HG03095 (cell line): ENCODE results near the gene ALDH1A1.

ENCODE experiments used
- ATAC-seq: cut with Tn5 transposase; IDR thresholded peaks from one replicate; pipeline ENCODE4 v1.9.1; 2021; ENCODE audit warnings: moderate library complexity; ENCODE audit not compliant: unreplicated experiment

ALDH1A1 gene

GRCh38 chr9:72979405-72980100 is 26.7 kb upstream of the ALDH1A1 start:
- ATAC-seq, result no peak

GRCh38 chr9:72978744-72979143 is 25.9 kb upstream of the ALDH1A1 start:
- ATAC-seq, result no peak

GRCh38 chr9:72977670-72978069 is 24.8 kb upstream of the ALDH1A1 start:
- no peak for ATAC-seq

- ATAC-seq, result no peak
Observed at GRCh38 chr9:72974501-72974900, 21.6 kb upstream of the ALDH1A1 start.

GRCh38 chr9:72972636-72973035 is 19.8 kb upstream of the ALDH1A1 start:
- ATAC-seq, result no peak

GRCh38 chr9:72971411-72971810 is 18.6 kb upstream of the ALDH1A1 start:
- no peak for ATAC-seq

- no peak for ATAC-seq
Observed at GRCh38 chr9:72960446-72960845, 7.6 kb upstream of the ALDH1A1 start.

GRCh38 chr9:72958485-72959281 is 5.8 kb upstream of the ALDH1A1 start:
- no peak for ATAC-seq

- ATAC-seq, result no peak
Observed at GRCh38 chr9:72955571-72955970, 2.7 kb upstream of the ALDH1A1 start.

- ATAC-seq, result no peak
Observed at GRCh38 chr9:72955126-72955455, 2.2 kb upstream of the ALDH1A1 start.

GRCh38 chr9:72954431-72955125 is 1.7 kb upstream of the ALDH1A1 start:
- ATAC-seq, result no peak

GRCh38 chr9:72952381-72952690 is 517 bp downstream of the ALDH1A1 start:
- ATAC-seq, result no peak

- no peak for ATAC-seq
Observed at GRCh38 chr9:72951520-72952380, 1.1 kb downstream of the ALDH1A1 start.

- no peak for ATAC-seq
Observed at GRCh38 chr9:72950875-72951442, 1.9 kb downstream of the ALDH1A1 start.

GRCh38 chr9:72949918-72950325 is 2.9 kb downstream of the ALDH1A1 start:
- ATAC-seq, result no peak

GRCh38 chr9:72949244-72949582 is 3.6 kb downstream of the ALDH1A1 start:
- no peak for ATAC-seq

- no peak for ATAC-seq
Observed at GRCh38 chr9:72948575-72949243, 4.1 kb downstream of the ALDH1A1 start.

- no peak for ATAC-seq
Observed at GRCh38 chr9:72947984-72948465, 4.8 kb downstream of the ALDH1A1 start.

- ATAC-seq, result no peak
Observed at GRCh38 chr9:72946821-72947220, 6.0 kb downstream of the ALDH1A1 start.

GRCh38 chr9:72946318-72946717 is 6.5 kb downstream of the ALDH1A1 start:
- ATAC-seq, result no peak
